Smooth muscle cell (in vitro differentiated cells): ENCODE data around the gene ANKMY2. TPM values are rescaled to one million over a fixed set of nuclear protein-coding genes. Genes with fewer than 3 reads are reported as not detected.

Experiments
- DNase-seq: peaks from one replicate; lab custom pipeline; 2025; ENCODE audit not compliant: unreplicated experiment; lab: John Stamatoyannopoulos, UW
- H2AFZ ChIP-seq: fragments of 200-600 bp; sonication (generic); 2 replicates; pipeline ENCODE4 v1.6.0; 2016; ENCODE audit warnings: antibody characterized with exemption, low read depth, mild to moderate bottlenecking
- H3F3A ChIP-seq: fragments of 200-600 bp; sonication (generic); 2 replicates; pipeline ENCODE4 v1.6.0; 2017; ENCODE audit warnings: antibody characterized with exemption, low read depth
- H3K27ac ChIP-seq: fragments of 200-600 bp; sonication (generic); 2 replicates; pipeline ENCODE4 v1.5.1; 2016; ENCODE audit warnings: low read depth, mild to moderate bottlenecking
- H3K27me3 ChIP-seq: fragments of 200-600 bp; sonication (generic); 2 replicates; pipeline ENCODE4 v1.6.1; 2016; ENCODE audit warnings: low read depth, mild to moderate bottlenecking
- H3K36me3 ChIP-seq: fragments of 200-600 bp; sonication (generic); 2 replicates; pipeline ENCODE4 v1.5.1; 2016; ENCODE audit warnings: low read depth
- H3K4me1 ChIP-seq: fragments of 200-600 bp; sonication (generic); 2 replicates; pipeline ENCODE4 v1.5.1; 2016; ENCODE audit warnings: low read depth
- H3K4me2 ChIP-seq: fragments of 200-600 bp; sonication (generic); 2 replicates; pipeline ENCODE4 v1.6.0; 2016; ENCODE audit warnings: mild to moderate bottlenecking
- H3K4me3 ChIP-seq: fragments of 200-600 bp; sonication (generic); 2 replicates; pipeline ENCODE4 v1.5.1; 2016; ENCODE audit warnings: mild to moderate bottlenecking
- H3K79me2 ChIP-seq: fragments of 200-600 bp; sonication (generic); 2 replicates; pipeline ENCODE4 v1.6.0; 2016; ENCODE audit warnings: low read depth, mild to moderate bottlenecking
- H3K9ac ChIP-seq: fragments of 200-600 bp; sonication (generic); 2 replicates; pipeline ENCODE4 v1.6.0; 2016; ENCODE audit warnings: low read depth
- H3K9me3 ChIP-seq: fragments of 200-600 bp; sonication (generic); replicated peaks from 2 replicates; pipeline ENCODE4 v1.5.1; 2016; ENCODE audit warnings: low read depth
- H4K20me1 ChIP-seq: fragments of 200-600 bp; sonication (generic); 2 replicates; pipeline ENCODE4 v1.6.0; 2016; ENCODE audit warnings: low read depth
- WGBS: methylation state at CpG from one replicate; pipeline ENCODE4 v1.1.7; 2016; ENCODE audit warnings: low lambda C conversion rate; 5-methylcytosine and 5-hydroxymethylcytosine counted together
- polyA plus RNA-seq: library from polyadenylated mRNA; unstranded; fragments of >200 nt; fragmentation: Nextera tagmentation; extraction: Ambion mirVana; gene quantifications from 2 replicates; pipeline ENCODE4 v1.2.1, GENCODE V29; 2016
- total RNA-seq: library from RNA; depleted of rRNA; stranded (reverse); fragments of >200 nt; gene quantifications from 2 replicates; pipeline ENCODE4 v1.2.3, GENCODE V29; 2014
- TF ChIP-seq, protein P1 (sequence below): fragments of 200-600 bp; sonication (generic); IDR thresholded peaks from 2 replicates; pipeline ENCODE4 v1.5.1; 2017; ENCODE audit warnings: borderline replicate concordance, mild to moderate bottlenecking, antibody characterized with exemption; ENCODE audit not compliant: insufficient read depth, poor library complexity, severe bottlenecking

ANKMY2 gene
- total and polyA plus RNA-seq, 2 experiments from 2014 or later: 24.0 to 28.0 TPM

- WGBS: under 1% methylated on average over 15 of the region's 29 CpGs
- Histone ChIP-seq H3K27ac (peak overlapping the region; percentile 90), H3K4me1 (peaks cover 32% of the 10 kb centered on the region), H3K27me3 (no peaks in the 10 kb centered on the region), H2AFZ (no peak overlapping the region), H3K9ac (peak overlapping the region; percentile 96), H4K20me1 (peaks cover 70% of the 10 kb centered on the region), H3K4me2 (peak overlapping the region; percentile 93), H3K79me2 (peaks cover 90% of the 10 kb centered on the region), H3K9me3 (no peaks in the 10 kb centered on the region), H3F3A (no peaks in the 10 kb centered on the region), H3K4me3 (peak overlapping the region; percentile 85), H3K36me3 (no peaks in the 10 kb centered on the region)
- TF ChIP-seq, protein P1, sequence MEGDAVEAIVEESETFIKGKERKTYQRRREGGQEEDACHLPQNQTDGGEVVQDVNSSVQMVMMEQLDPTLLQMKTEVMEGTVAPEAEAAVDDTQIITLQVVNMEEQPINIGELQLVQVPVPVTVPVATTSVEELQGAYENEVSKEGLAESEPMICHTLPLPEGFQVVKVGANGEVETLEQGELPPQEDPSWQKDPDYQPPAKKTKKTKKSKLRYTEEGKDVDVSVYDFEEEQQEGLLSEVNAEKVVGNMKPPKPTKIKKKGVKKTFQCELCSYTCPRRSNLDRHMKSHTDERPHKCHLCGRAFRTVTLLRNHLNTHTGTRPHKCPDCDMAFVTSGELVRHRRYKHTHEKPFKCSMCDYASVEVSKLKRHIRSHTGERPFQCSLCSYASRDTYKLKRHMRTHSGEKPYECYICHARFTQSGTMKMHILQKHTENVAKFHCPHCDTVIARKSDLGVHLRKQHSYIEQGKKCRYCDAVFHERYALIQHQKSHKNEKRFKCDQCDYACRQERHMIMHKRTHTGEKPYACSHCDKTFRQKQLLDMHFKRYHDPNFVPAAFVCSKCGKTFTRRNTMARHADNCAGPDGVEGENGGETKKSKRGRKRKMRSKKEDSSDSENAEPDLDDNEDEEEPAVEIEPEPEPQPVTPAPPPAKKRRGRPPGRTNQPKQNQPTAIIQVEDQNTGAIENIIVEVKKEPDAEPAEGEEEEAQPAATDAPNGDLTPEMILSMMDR: no peak
- DNase-seq: no peak
Measured at GRCh38 chr7:16646472-16647072, 1.0 kb upstream of the ANKMY2 start.

GRCh38 chr7:16644636-16645592 is 640 bp downstream of the ANKMY2 start:
- peaks cover 70% of the 10 kb centered on the region for H4K20me1 ChIP-seq
- H3K79me2 ChIP-seq: peaks cover 90% of the 10 kb centered on the region
- no peaks in the 10 kb centered on the region for H3K36me3 ChIP-seq
- peak overlapping the region; percentile 85 for H3K4me3 ChIP-seq
- H3K4me1 ChIP-seq: peaks cover 32% of the 10 kb centered on the region
- peak overlapping the region; percentile 96 for H2AFZ ChIP-seq
- TF ChIP-seq, protein P1: no peak
- peak; percentile 65 for DNase-seq
- H3K27ac ChIP-seq: peak overlapping the region; percentile 90
- H3K9me3 ChIP-seq: no peaks in the 10 kb centered on the region
- peak overlapping the region; percentile 97 for H3K4me2 ChIP-seq
- no peaks in the 10 kb centered on the region for H3K27me3 ChIP-seq
- peak overlapping the region; percentile 96 for H3K9ac ChIP-seq
- H3F3A ChIP-seq: no peaks in the 10 kb centered on the region
- WGBS: under 1% methylated on average over 57 of the region's 57 CpGs

DNA sequence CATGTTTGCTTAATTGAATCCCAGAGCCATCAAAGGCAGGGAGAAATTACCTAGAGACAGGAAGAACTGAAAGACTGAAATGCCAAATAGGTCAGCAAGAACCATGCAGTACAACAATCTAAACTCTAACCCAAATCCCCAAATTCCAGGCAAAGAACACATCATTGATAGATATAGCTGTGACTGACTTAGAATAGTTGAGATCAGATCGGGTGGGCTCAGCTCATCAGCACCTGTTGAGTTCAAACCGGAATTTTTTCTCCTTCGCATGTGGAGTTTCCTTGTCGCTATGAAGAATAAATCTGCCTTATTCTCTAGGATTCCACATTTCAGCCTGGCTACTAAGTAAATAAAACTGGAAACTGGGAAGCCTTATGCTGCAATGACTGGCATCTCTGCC is 1.4 kb downstream of the ANKMY2 start:
- 88% methylated on average over 4 of the region's 4 CpGs for WGBS
- no peak for DNase-seq

More for the DNA sequence above, 1.4 kb downstream of the ANKMY2 start:
- no peaks in the 10 kb centered on the region for H3K27me3 ChIP-seq
- peaks cover 90% of the 10 kb centered on the region for H3K79me2 ChIP-seq
- peak overlapping the region; percentile 85 for H3K4me3 ChIP-seq
- H3F3A ChIP-seq: no peaks in the 10 kb centered on the region
- H3K36me3 ChIP-seq: no peaks in the 10 kb centered on the region
- no peak overlapping the region for H3K27ac ChIP-seq
- peak overlapping the region; percentile 96 for H2AFZ ChIP-seq
- TF ChIP-seq, protein P1: no peak
- peak overlapping the region; percentile 97 for H3K4me2 ChIP-seq
- H3K9me3 ChIP-seq: no peaks in the 10 kb centered on the region
- peak overlapping the region; percentile 96 for H3K9ac ChIP-seq
- H3K4me1 ChIP-seq: peaks cover 27% of the 10 kb centered on the region
- H4K20me1 ChIP-seq: peaks cover 72% of the 10 kb centered on the region
